Mesothelial cell of epicardium (in vitro differentiated cells): ENCODE results near the gene PIK3AP1. TPM values are rescaled to one million over a fixed set of nuclear protein-coding genes. Genes with fewer than 3 reads are reported as not detected.

Source experiments
- DNase-seq, 2 experiments: peaks; one replicate each; pipeline ENCODE4 v3.0.0; 2021; ENCODE audit warnings: low spot score in 2 of 2; ENCODE audit not compliant: unreplicated experiment in 2 of 2
- H3K27ac Mint-ChIP-seq: 2 replicates; pipeline ENCODE4 v1.8.0; 2021; ENCODE audit warnings: mixed read lengths
- H3K27me3 Mint-ChIP-seq: 2 replicates; pipeline ENCODE4 v1.8.0; 2021; ENCODE audit warnings: low read depth, mixed read lengths
- H3K36me3 Mint-ChIP-seq: 2 replicates; pipeline ENCODE4 v1.8.0; 2021; ENCODE audit warnings: mixed read lengths
- H3K4me1 Mint-ChIP-seq: 2 replicates; pipeline ENCODE4 v1.8.0; 2021; ENCODE audit warnings: mixed read lengths
- H3K4me3 Mint-ChIP-seq: 2 replicates; pipeline ENCODE4 v1.8.0; 2021; ENCODE audit warnings: mild to moderate bottlenecking, moderate library complexity, mixed read lengths
- H3K9me3 Mint-ChIP-seq: 2 replicates; pipeline ENCODE4 v1.8.0; 2021; ENCODE audit warnings: mixed read lengths
- total RNA-seq: library from RNA; stranded (reverse); gene quantifications from 3 replicates; pipeline ENCODE4 v1.2.1, GENCODE V29; 2021
- TF ChIP-seq, protein P1 (sequence below): fragments of 200-600 bp; sonication (generic); IDR thresholded peaks from one replicate; pipeline ENCODE4 v1.5.0; 2021; ENCODE audit warnings: antibody characterized with exemption; ENCODE audit not compliant: unreplicated experiment

The PIK3AP1 gene
- total RNA-seq, 1 donor from 2014 or later = 0.36 TPM

DNA sequence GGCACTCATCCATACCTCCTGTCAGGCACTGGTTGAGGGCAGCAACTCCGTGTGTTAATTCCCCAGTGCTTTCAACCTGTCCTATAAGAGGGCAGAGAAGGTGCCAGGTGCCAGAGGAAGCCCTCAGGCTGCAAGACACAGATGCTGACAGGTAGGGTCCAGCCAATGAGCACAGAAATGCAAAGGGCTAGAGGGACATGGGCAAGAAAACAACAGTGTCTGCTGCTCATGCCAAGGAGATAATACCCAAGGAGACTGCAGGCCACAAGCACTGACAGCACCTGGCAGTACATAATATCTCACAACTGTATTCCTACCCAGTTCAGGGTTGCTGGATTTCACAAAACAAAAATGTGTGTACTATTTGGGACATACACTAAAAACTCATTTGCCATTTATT lies 95.1 kb downstream of the PIK3AP1 start:
- no peaks in the 10 kb centered on the region for H3K4me1 Mint-ChIP-seq
- TF ChIP-seq, protein P1, sequence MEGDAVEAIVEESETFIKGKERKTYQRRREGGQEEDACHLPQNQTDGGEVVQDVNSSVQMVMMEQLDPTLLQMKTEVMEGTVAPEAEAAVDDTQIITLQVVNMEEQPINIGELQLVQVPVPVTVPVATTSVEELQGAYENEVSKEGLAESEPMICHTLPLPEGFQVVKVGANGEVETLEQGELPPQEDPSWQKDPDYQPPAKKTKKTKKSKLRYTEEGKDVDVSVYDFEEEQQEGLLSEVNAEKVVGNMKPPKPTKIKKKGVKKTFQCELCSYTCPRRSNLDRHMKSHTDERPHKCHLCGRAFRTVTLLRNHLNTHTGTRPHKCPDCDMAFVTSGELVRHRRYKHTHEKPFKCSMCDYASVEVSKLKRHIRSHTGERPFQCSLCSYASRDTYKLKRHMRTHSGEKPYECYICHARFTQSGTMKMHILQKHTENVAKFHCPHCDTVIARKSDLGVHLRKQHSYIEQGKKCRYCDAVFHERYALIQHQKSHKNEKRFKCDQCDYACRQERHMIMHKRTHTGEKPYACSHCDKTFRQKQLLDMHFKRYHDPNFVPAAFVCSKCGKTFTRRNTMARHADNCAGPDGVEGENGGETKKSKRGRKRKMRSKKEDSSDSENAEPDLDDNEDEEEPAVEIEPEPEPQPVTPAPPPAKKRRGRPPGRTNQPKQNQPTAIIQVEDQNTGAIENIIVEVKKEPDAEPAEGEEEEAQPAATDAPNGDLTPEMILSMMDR = no peak
- H3K27ac Mint-ChIP-seq = no peak overlapping the region
- H3K4me3 Mint-ChIP-seq = no peak overlapping the region
- H3K9me3 Mint-ChIP-seq = peaks cover 5% of the 10 kb centered on the region
- H3K27me3 Mint-ChIP-seq = no peaks in the 10 kb centered on the region
- H3K36me3 Mint-ChIP-seq = no peaks in the 10 kb centered on the region
- no peak for DNase-seq

DNA sequence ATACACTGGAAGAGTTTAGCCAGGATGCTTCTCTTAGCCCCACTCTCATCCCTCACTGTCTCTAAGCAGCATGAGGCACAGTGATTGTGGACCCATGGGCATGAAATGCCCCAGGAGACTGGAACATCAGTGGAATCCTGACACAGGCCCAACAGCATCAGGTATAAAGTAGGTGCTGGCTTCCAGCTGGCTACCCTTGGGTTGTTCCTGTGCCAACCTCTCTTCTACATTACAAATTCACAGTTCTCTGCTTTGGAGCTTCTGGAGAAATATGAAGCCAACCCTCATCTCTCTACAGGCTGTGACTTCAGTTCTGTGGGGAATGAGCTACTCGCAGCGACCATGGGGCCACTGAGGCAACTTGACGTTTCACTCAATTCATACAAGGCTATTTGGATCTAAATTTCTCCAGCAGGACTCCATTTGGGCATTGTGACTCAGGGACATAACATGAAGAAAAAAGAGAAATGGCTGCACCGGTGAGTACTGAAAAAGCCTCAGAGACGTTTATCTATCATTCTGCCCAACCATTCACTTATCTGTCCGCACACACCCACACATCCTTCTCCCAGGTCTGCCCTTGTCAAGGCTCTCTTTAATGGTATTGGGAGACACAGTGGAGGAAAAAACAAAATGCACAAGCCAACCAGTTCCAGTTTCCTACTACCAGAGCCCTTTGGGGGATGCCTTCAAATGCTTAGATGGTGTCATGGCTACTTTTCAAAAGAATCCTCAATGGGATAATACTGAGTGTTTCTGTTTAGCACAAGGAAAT lies 98.1 kb downstream of the PIK3AP1 start:
- no peak for DNase-seq
- no peaks in the 10 kb centered on the region for H3K27me3 Mint-ChIP-seq
- H3K36me3 Mint-ChIP-seq = no peaks in the 10 kb centered on the region
- no peak overlapping the region for H3K27ac Mint-ChIP-seq
- H3K4me3 Mint-ChIP-seq = no peak overlapping the region
- H3K9me3 Mint-ChIP-seq = no peaks in the 10 kb centered on the region
- TF ChIP-seq, protein P1 = no peak
- peaks cover 4% of the 10 kb centered on the region for H3K4me1 Mint-ChIP-seq

DNA sequence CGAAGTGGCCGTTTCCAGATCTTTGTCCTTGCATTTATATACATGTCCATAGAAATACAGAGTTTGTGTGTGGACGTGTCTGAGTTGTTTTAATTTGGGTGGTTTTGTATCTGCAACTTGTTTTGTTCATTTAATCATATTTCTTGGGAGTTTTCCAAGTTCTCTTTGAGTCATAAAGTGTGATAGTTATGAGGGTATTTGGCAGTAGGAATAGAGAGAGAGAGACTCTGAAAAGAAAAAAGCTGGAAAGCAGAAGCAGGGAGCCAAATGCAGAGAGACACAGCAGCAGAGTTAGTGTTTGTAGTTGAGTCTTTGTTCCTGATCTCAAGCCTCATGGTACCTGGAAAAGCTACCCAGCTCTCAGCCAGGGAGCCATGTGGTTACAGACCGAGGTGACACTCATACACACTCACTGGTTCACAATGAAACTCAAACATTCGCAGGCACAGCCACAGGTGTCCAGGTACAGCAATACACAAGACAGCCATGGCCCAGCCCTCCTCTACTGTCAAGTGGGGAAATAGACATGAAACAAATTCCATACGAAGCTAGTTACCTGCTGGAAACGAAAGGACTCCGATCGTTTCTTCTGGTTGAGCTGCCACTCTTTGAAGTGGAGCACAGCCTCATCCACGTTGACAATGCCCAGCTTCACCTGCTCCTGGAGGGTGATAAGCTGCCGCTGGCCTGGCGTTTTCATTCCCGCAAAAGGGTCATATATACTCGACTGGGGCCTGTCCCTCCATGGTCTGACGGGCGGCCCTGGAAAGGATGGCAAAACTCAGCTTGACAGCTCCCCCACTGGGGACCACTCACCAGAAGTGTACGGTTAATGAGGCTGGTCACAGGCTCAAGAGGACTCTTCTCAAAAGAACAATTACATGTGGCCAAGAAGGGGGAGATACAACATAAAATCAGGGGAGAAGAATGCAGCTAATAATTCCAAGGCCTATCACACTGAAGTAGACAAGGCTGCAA lies 100.2 kb downstream of the PIK3AP1 start:
- no peak overlapping the region for H3K27ac Mint-ChIP-seq
- no peaks in the 10 kb centered on the region for H3K27me3 Mint-ChIP-seq
- no peak for DNase-seq
- no peaks in the 10 kb centered on the region for H3K36me3 Mint-ChIP-seq
- H3K4me3 Mint-ChIP-seq = no peak overlapping the region
- TF ChIP-seq, protein P1 = no peak
- no peaks in the 10 kb centered on the region for H3K9me3 Mint-ChIP-seq
- peaks cover 4% of the 10 kb centered on the region for H3K4me1 Mint-ChIP-seq

DNA sequence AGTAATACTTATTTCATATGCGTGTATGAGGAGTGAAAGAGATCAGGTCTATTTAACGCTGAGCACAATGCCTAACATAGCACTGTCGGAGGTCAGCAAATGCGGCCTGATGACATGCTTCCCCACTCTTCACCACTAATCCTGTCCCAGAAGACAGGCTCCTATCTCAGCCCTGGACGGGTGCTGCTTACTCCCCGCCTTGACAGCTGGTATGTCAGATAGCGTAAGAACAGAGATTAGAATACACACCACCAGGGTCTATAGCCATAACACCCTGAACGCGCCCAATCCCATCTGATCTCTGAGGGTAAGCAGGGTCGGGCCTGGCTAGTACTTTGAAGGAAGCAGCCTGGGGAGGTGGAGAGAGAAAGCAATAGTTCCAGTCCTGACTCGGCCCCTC lies 101.2 kb downstream of the PIK3AP1 start:
- Mint-ChIP-seq H3K27me3 (no peaks in the 10 kb centered on the region), H3K4me1 (peaks cover 8% of the 10 kb centered on the region), H3K36me3 (no peaks in the 10 kb centered on the region)

DNA sequence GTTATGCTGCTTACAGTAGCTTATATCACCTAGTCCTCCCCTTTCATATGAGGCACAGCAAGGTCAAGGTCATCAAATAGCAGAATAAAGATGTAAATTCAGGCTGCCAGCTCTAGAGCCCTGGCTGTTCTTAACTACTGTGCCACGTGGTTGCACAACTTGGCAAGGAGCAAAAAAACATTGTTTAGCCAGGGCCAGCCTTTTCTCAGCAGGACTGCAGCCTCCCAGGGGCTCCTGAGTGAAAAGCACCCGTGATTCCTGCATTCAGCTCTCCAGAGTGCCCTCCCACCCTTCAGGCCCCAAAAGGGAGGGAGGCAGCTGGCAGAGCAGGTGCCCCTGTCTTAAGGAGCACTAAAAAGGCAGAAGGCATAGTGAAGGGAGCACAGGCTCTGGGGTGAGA lies 101.7 kb downstream of the PIK3AP1 start:
- Mint-ChIP-seq H3K27me3 (no peaks in the 10 kb centered on the region), H3K9me3 (no peaks in the 10 kb centered on the region), H3K4me1 (peaks cover 8% of the 10 kb centered on the region), H3K4me3 (no peak overlapping the region), H3K27ac (no peak overlapping the region), H3K36me3 (no peaks in the 10 kb centered on the region)
- TF ChIP-seq, protein P1 = no peak
- DNase-seq = no peak

More for the DNA sequence above, 101.2 kb downstream of the PIK3AP1 start:
- no peak for DNase-seq
- no peak overlapping the region for H3K4me3 Mint-ChIP-seq
- no peak overlapping the region for H3K27ac Mint-ChIP-seq
- TF ChIP-seq, protein P1 = no peak
- no peaks in the 10 kb centered on the region for H3K9me3 Mint-ChIP-seq
